Measurements from ENCODE around the gene CATSPER4. TPM values are rescaled to one million over a fixed set of nuclear protein-coding genes. Genes with fewer than 3 reads are reported as not detected.

Gene CATSPER4
- total RNA-seq, 6 experiments from 2014 or later, result not detected

DNA sequence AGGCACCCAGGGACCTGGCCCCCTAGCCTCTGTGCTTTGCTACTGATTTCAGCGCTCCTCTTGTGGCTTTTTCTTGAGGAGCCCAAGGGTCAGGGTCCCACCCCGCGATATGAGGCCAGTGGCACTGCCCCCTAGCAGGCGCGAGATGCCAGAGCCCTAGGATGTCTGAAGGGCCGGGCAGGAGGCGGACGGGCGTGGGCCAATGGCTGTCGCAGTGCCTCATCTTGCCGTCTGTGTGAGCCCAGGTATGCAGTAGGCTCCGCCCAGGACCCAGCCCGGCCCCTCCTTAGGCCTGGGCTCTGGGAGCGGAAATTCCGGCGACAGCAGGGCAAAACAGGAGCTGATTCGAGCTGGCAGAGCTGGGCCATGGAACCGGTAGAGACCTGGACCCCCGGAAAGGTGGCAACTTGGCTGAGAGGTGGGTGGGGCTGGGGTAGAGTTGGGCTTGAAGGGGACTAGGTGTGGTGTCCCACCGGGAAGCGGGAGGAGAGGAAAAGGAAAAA, 13.2 kb upstream of the CATSPER4 start, which contains the start of gene CNKSR1:
CNKSR1 (plus strand) TSS at position 310 of the 503 bp plus-strand sequence; CDS start at position 367, 57 bp downstream.
- intact Hi-C loops (cut with DNase I), result no loop called here
- Histone ChIP-seq H3K4me3 (peak within 1 kb of the TSS in 1 of 3 donors; percentile 26), H3K9me3 (no peaks in the 10 kb centered on the region), H3K4me1 (no peaks in the 10 kb centered on the region), H3K27ac (no peak within 1 kb of the TSS), H3K27me3 (no peaks in the 10 kb centered on the region), H3K36me3 (no peaks in the 10 kb centered on the region)
- WGBS (ENCODE audit: insufficient coverage, low coverage, low lambda C conversion rate, missing lambda C conversion rate), result 49% methylated on average over 13 of the region's 21 CpGs
- ATAC-seq (peak; percentile 36 to 82 (median 58)), DNase-seq (no peak)
- TF ChIP-seq CTCF (IDR thresholded peaks at IDR 0.05), result no peak
- TF ChIP-seq POLR2A (IDR thresholded peaks at IDR 0.05), result no peak

GRCh38 chr1:26180010-26180506, 10.3 kb upstream of the CATSPER4 start:
- Histone ChIP-seq H3K4me3 (no peak overlapping the region), H3K4me1 (no peaks in the 10 kb centered on the region), H3K9me3 (no peaks in the 10 kb centered on the region), H3K36me3 (no peaks in the 10 kb centered on the region), H3K27ac (no peak overlapping the region), H3K27me3 (no peaks in the 10 kb centered on the region)
- 75% methylated on average over 2 of the region's 4 CpGs for WGBS (ENCODE audit: insufficient coverage, low coverage, low lambda C conversion rate, missing lambda C conversion rate)
- ATAC-seq, result no peak
- TF ChIP-seq POLR2A (IDR thresholded peaks at IDR 0.05), result no peak
- TF ChIP-seq CTCF (IDR thresholded peaks at IDR 0.05), result no peak
- no peak for DNase-seq
- intact Hi-C loops (cut with DNase I), result no loop called here

DNA sequence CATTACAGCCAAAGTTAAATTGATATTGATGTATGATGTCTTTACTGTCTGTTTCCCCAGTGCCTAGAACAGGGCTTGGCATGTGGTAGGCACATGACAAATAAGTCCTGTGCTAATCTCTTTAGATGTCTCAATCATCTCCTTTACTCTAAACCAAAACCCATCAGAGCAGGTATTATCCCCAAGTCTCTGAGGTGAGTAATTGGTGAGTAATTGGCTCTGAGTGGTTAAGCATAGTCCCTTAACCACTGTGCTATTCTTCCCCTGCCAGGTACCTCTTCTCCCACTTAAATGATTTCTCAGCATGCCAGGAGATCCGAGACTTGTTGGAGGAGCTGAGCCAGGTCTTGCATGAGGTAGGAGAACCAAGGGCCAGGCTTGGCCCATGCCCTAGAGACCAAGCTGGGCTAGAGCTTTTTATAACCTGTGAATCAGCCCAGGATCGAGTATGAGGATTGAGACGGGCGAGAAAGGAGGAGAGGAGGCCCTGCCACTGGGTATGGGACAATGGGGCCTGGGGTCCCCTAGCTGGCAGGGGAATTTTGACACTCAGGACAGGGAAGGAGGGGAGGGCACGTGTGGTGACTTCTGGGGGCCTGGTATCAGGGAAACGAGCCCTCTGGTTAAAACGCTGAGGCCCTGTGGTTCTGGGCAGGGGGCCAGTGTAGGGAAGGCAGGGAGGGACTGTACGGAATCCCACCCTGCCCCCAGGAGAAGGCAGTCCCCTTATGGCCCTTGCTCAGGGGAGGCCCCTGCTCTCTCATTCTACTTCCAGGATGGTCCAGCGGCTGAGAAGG, 8.6 kb upstream of the CATSPER4 start:
- WGBS (ENCODE audit: insufficient coverage, low coverage, low lambda C conversion rate, missing lambda C conversion rate), result 62% methylated on average over 4 of the region's 9 CpGs
- Histone ChIP-seq H3K27me3 (no peaks in the 10 kb centered on the region), H3K4me3 (no peak overlapping the region), H3K27ac (no peak overlapping the region), H3K4me1 (no peaks in the 10 kb centered on the region), H3K9me3 (no peaks in the 10 kb centered on the region), H3K36me3 (no peaks in the 10 kb centered on the region)
- no peak for ATAC-seq
- no peak for DNase-seq
- TF ChIP-seq CTCF (IDR thresholded peaks at IDR 0.05) (no peak), POLR2A (IDR thresholded peaks at IDR 0.05) (no peak)
- intact Hi-C loops (cut with DNase I), result no loop called here

GRCh38 chr1:26182383-26182696, 8.1 kb upstream of the CATSPER4 start:
- TF ChIP-seq POLR2A (IDR thresholded peaks at IDR 0.05) (no peak), CTCF (IDR thresholded peaks at IDR 0.05) (no peak)
- no peaks in the 10 kb centered on the region for H3K4me1 ChIP-seq
- H3K27ac ChIP-seq, result no peak overlapping the region
- H3K27me3 ChIP-seq, result no peaks in the 10 kb centered on the region
- H3K36me3 ChIP-seq, result no peaks in the 10 kb centered on the region
- no peak for DNase-seq
- WGBS (ENCODE audit: insufficient coverage, low coverage, low lambda C conversion rate, missing lambda C conversion rate), result no CpG with 5 or more reads among the region's 7 CpGs
- intact Hi-C loops (cut with DNase I), result no loop called here
- H3K4me3 ChIP-seq, result no peak overlapping the region
- no peaks in the 10 kb centered on the region for H3K9me3 ChIP-seq
- no peak for ATAC-seq

Measured in right lobe of liver (tissue), 6 donors.